SK-N-SH (cell line): ENCODE results near the gene D2HGDH.

Experiments
- CTCF ChIP-seq: fragments of 200-600 bp; sonication (generic); IDR thresholded peaks from 2 replicates; pipeline ENCODE4 v1.6.1; 2017; ENCODE audit warnings: antibody characterized with exemption, mild to moderate bottlenecking, moderate library complexity
- EP300 ChIP-seq, 2 experiments: IDR thresholded peaks; 2 replicates each; pipeline versions ENCODE4 v1.4.0 to v1.6.1; 2012; ENCODE audit warnings: borderline replicate concordance in 1 of 2, low read depth in 1 of 2, low read length in 1 of 2
- EZH2phosphoT487 ChIP-seq: fragments of 200-600 bp; sonication (generic); IDR thresholded peaks from 2 replicates; pipeline ENCODE4 v1.6.1; 2017; ENCODE audit warnings: low read depth, mixed run types, mild to moderate bottlenecking, antibody characterized with exemption, moderate library complexity, borderline replicate concordance
- FOXJ3 ChIP-seq: sonication (generic); formaldehyde crosslinking; IDR thresholded peaks from 2 replicates; pipeline ENCODE4 v1.5.1; 2020; ENCODE audit warnings: mild to moderate bottlenecking, missing genetic modification reagents
- GATA2 ChIP-seq: sonication (generic); formaldehyde crosslinking; IDR thresholded peaks from 2 replicates; pipeline ENCODE4 v1.5.0; 2020; ENCODE audit warnings: mild to moderate bottlenecking, missing genetic modification reagents
- POLR2AphosphoS5 ChIP-seq: IDR thresholded peaks from 2 replicates; pipeline ENCODE4 v1.6.1; 2012; ENCODE audit warnings: low read depth, low read length

DNA sequence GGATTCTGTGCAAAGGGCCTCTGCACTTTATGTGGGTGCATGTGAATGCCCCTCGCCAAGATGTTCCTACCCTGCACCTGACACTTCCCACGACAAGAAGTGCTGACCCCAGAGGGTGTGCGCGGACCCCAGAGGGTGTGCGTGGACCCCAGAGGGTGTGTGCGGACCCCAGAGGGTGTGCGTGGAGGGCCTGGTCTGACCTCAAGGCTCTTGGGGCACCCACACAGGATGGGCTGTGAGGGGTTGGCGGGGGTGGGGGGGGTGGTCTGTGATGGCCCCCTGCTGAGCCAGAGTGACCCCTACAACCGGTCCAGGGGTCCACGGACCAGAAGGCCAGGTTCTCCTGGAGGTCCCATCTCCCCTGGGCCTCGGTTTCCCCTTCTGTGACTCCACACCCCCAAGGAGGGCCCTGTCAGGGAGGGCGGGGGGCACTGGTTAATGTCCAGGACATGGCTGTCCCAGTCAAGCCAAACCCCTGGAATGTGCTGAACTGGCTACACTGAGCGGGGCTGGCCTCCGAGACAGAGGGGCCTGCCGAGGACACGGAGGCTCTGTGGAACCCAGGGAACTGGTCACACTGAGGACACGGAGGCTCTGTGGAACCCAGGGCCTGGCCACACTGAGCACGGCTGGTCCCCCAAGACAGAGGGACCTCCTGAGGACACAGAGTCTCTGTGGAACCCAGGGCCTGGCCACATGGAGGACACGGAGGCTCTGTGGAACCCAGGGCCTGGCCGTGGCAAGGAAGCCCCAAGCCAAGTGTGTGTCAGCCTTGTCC lies 77.7 kb downstream of the D2HGDH start:
- TF ChIP-seq FOXJ3 (CRISPR knock-in tag) (no peak), GATA2 (no peak), CTCF (no peak), POLR2AphosphoS5 (no peak), EZH2phosphoT487 (no peak), EP300 (IDR thresholded peaks at IDR 0.05; ENCODE audit: borderline replicate concordance in 1 of 2, low read depth in 1 of 2, low read length in 1 of 2) (no peak)
